HepG2 (cell line): ENCODE measurements around the gene RPH3AL. TPM values are rescaled to one million over a fixed set of nuclear protein-coding genes. Genes with fewer than 3 reads are reported as not detected.

Experiments
- ATAC-seq: fragments of 200-7000 bp; cut with Tn5 transposase; 3 replicates; pipeline ENCODE4 v1.9.1; 2020; ENCODE audit warnings: mild to moderate bottlenecking, moderate library complexity
- BruUV-seq: library from RNA; stranded (reverse); fragments of 400-500 nt; replicated peaks from 2 replicates; lab custom pipeline; 2021; lab: Mats Ljungman, UMichigan
- CTCF ChIA-PET: fragments of 300-600 bp; formaldehyde crosslinking; extraction: SDS; loops from one replicate; lab custom pipeline; 2021; ENCODE audit warnings: low total read pairs, inconsistent platforms, low intra/inter-chr PET ratio; lab: Yijun Ruan, JAX
- POLR2A ChIA-PET: fragments of 350-600 bp; sonication (Branson Sonifier 250); formaldehyde crosslinking; loops from one replicate; lab custom pipeline; 2020; ENCODE audit warnings: antibody characterized with exemption, inconsistent platforms; lab: Yijun Ruan, JAX
- DNase-seq: peaks from one replicate; pipeline ENCODE4 v3.0.0-alpha.2; 2015; ENCODE audit warnings: low spot score
- FAIRE-seq: peaks from 3 replicates; lab custom pipeline; 2011; peaks lifted over from hg19 to GRCh38; lab: Jason Lieb, UNC
- H2AFZ ChIP-seq: one replicate; pipeline ENCODE4 v1.6.1; 2011; ENCODE audit warnings: low read length, inconsistent platforms
- H3K27ac ChIP-seq: fragments of 300-600 bp; 3 replicates; pipeline ENCODE4 v1.8.0; 2011; ENCODE audit warnings: mixed run types, mild to moderate bottlenecking, mixed read lengths, low read length, inconsistent platforms; ENCODE audit not compliant: insufficient read depth; ENCODE audit errors: extremely low read length
- H3K27me3 ChIP-seq, 2 experiments: fragments of 200-600 bp in 1 of 2; 2 replicates in 1 of 2; 3 replicates in 1 of 2; pipeline versions ENCODE4 v1.6.0 to v1.8.0; 2011; ENCODE audit warnings: low read length in 2 of 2, mild to moderate bottlenecking in 2 of 2, moderate library complexity in 2 of 2, inconsistent platforms in 1 of 2; ENCODE audit not compliant: insufficient read depth in 2 of 2, control insufficient read depth in 1 of 2
- H3K36me3 ChIP-seq, 2 experiments: fragments of 200-600 bp in 1 of 2; replicated peaks in 1 of 2; 2 replicates in 1 of 2; 3 replicates in 1 of 2; pipeline versions ENCODE4 v1.5.1 to v1.8.0; 2011; ENCODE audit warnings: low read length in 2 of 2, inconsistent platforms in 1 of 2; ENCODE audit not compliant: insufficient read depth in 2 of 2, control insufficient read depth in 1 of 2
- H3K4me1 ChIP-seq: 2 replicates; pipeline ENCODE4 v1.5.1; 2012; ENCODE audit warnings: low read length, inconsistent platforms; ENCODE audit not compliant: insufficient read depth
- H3K4me2 ChIP-seq: 2 replicates; pipeline ENCODE4 v1.6.0; 2011; ENCODE audit warnings: low read depth, low read length, inconsistent platforms
- H3K4me3 ChIP-seq, 3 experiments: fragments of 200-600 bp in 1 of 3; sonication (generic), shearing (Covaris generic) in 1 of 3; replicated peaks in 1 of 3; 2 replicates each; pipeline ENCODE4 v1.5.1; 2011 to 2016; ENCODE audit warnings: low read length in 3 of 3, inconsistent platforms in 2 of 3, low read depth in 2 of 3, mild to moderate bottlenecking in 2 of 3, control low read depth in 1 of 3, mixed read lengths in 1 of 3; ENCODE audit not compliant: insufficient read depth in 1 of 3
- H3K79me2 ChIP-seq: one replicate; pipeline ENCODE4 v1.6.1; 2011; ENCODE audit warnings: low read length, inconsistent platforms; ENCODE audit not compliant: insufficient read depth
- H3K9ac ChIP-seq: 2 replicates; pipeline ENCODE4 v1.6.0; 2011; ENCODE audit warnings: mild to moderate bottlenecking, low read depth, low read length, inconsistent platforms; ENCODE audit not compliant: insufficient read depth
- H3K9me3 ChIP-seq: 2 replicates; pipeline ENCODE4 v1.5.1; 2012; ENCODE audit warnings: mild to moderate bottlenecking, low read length
- H4K20me1 ChIP-seq: 2 replicates; pipeline ENCODE4 v1.6.0; 2011; ENCODE audit warnings: inconsistent platforms, mild to moderate bottlenecking, low read length, moderate library complexity; ENCODE audit not compliant: insufficient read depth
- ARHGAP35 ChIP-seq: sonication (generic); formaldehyde crosslinking; IDR thresholded peaks from 2 replicates; pipeline ENCODE4 v1.9.0; 2022; ENCODE audit warnings: mild to moderate bottlenecking, inconsistent platforms, moderate library complexity, missing genetic modification reagents, borderline replicate concordance
- GATAD1 ChIP-seq: IDR thresholded peaks from 2 replicates; pipeline ENCODE4 v1.6.1; 2016; ENCODE audit warnings: missing genetic modification reagents, missing compliant biosample characterization
- HCFC1 ChIP-seq: fragments of 150-350 bp; IDR thresholded peaks from 2 replicates; pipeline ENCODE4 v1.6.1; 2014; ENCODE audit warnings: low read depth, low read length
- KAT2B ChIP-seq: fragments of 150-350 bp; IDR thresholded peaks from 2 replicates; pipeline ENCODE4 v1.6.1; 2014; ENCODE audit warnings: low read depth, low read length, borderline replicate concordance
- KDM5A ChIP-seq: fragments of 200-600 bp; sonication (generic); IDR thresholded peaks from 2 replicates; pipeline ENCODE4 v1.7.0; 2018; ENCODE audit warnings: antibody characterized with exemption, mild to moderate bottlenecking, low read length, borderline replicate concordance
- MAFK ChIP-seq, 2 experiments: IDR thresholded peaks in 1 of 2; conservative IDR thresholded peaks in 1 of 2; 2 replicates each; pipeline ENCODE4 v1.6.1; 2011; ENCODE audit warnings: improper control_type of control experiment in 2 of 2, low read length in 2 of 2
- PAF1 ChIP-seq: IDR thresholded peaks from 2 replicates; pipeline ENCODE4 v1.6.1; 2016; ENCODE audit warnings: missing genetic modification reagents, missing compliant biosample characterization
- SALL1 ChIP-seq: sonication (generic); formaldehyde crosslinking; IDR thresholded peaks from 2 replicates; pipeline ENCODE4 v1.8.0; 2022; ENCODE audit warnings: mild to moderate bottlenecking, missing genetic modification reagents
- THYN1 ChIP-seq: sonication (generic); formaldehyde crosslinking; IDR thresholded peaks from 2 replicates; pipeline ENCODE4 v1.8.1; 2023; ENCODE audit warnings: low read depth, mild to moderate bottlenecking, moderate library complexity, missing genetic modification reagents, borderline replicate concordance
- ZNF138 ChIP-seq: sonication (generic); formaldehyde crosslinking; IDR thresholded peaks from 2 replicates; pipeline ENCODE4 v1.5.0; 2020; ENCODE audit warnings: mild to moderate bottlenecking, low read depth, missing genetic modification reagents
- WGBS: methylation state at CpG from one replicate; pipeline ENCODE4 v1.1.6; 2017; ENCODE audit warnings: low lambda C conversion rate; 5-methylcytosine and 5-hydroxymethylcytosine counted together
- in situ Hi-C: cut with HindIII; loops from 2 replicates; pipeline ENCODE4 v1.10.0; 2017; ENCODE audit warnings: low pct_unique_long_range_greater_than_20kb; ENCODE audit not compliant: extremely low pct_ligation_motif_present
- intact Hi-C: fragments of 100-400 bp; cut with micrococcal nuclease; formaldehyde crosslinking; loops from one replicate; pipeline ENCODE4 v1.10.0; 2022; ENCODE audit not compliant: unreplicated experiment
- polyA plus RNA-seq, 8 experiments: library from polyadenylated mRNA; depleted of rRNA in 3 of 8; stranded (reverse) in 7 of 8; unstranded in 1 of 8; fragments of >200 nt; fragmentation: Illumina TruSeq in 4 of 8; extraction: Trizol in 4 of 8; gene quantifications; 2 replicates each; pipeline versions ENCODE4 v1.2.1 to v1.2.3, GENCODE V29; 2011 to 2016; ENCODE audit warnings: low read depth in 4 of 8, missing spikeins in 1 of 8, mixed read lengths in 1 of 8; ENCODE audit not compliant: insufficient read depth in 1 of 8
- total RNA-seq, 5 experiments: library from RNA; depleted of rRNA; stranded (reverse); fragments of >200 nt; fragmentation: Illumina TruSeq; extraction: Trizol; gene quantifications; 2 replicates each; pipeline ENCODE4 v1.2.3, GENCODE V29; 2016; ENCODE audit warnings: low read depth in 1 of 5
- TF ChIP-seq, protein P1 (sequence below): IDR thresholded peaks from 2 replicates; pipeline ENCODE4 v1.6.1; 2016
- TF ChIP-seq, protein P2 (sequence below): sonication (generic); formaldehyde crosslinking; IDR thresholded peaks from 2 replicates; pipeline ENCODE4 v1.5.0; 2020; ENCODE audit warnings: missing genetic modification reagents
- TF ChIP-seq, protein P3 (sequence below): sonication (generic); formaldehyde crosslinking; IDR thresholded peaks from 2 replicates; pipeline ENCODE4 v1.8.1; 2023; ENCODE audit warnings: mild to moderate bottlenecking, missing genetic modification reagents, borderline replicate concordance
- TF ChIP-seq, protein P4 (sequence below): IDR thresholded peaks from 2 replicates; pipeline ENCODE4 v1.6.1; 2016; ENCODE audit warnings: missing compliant biosample characterization, missing genetic modification reagents, borderline replicate concordance

Gene RPH3AL
- total and polyA plus RNA-seq, 2 of the 13 experiments (the other 11 are each of a cell fraction or from before 2014, with no cell fraction given) = 7.8 to 16.4 TPM

DNA sequence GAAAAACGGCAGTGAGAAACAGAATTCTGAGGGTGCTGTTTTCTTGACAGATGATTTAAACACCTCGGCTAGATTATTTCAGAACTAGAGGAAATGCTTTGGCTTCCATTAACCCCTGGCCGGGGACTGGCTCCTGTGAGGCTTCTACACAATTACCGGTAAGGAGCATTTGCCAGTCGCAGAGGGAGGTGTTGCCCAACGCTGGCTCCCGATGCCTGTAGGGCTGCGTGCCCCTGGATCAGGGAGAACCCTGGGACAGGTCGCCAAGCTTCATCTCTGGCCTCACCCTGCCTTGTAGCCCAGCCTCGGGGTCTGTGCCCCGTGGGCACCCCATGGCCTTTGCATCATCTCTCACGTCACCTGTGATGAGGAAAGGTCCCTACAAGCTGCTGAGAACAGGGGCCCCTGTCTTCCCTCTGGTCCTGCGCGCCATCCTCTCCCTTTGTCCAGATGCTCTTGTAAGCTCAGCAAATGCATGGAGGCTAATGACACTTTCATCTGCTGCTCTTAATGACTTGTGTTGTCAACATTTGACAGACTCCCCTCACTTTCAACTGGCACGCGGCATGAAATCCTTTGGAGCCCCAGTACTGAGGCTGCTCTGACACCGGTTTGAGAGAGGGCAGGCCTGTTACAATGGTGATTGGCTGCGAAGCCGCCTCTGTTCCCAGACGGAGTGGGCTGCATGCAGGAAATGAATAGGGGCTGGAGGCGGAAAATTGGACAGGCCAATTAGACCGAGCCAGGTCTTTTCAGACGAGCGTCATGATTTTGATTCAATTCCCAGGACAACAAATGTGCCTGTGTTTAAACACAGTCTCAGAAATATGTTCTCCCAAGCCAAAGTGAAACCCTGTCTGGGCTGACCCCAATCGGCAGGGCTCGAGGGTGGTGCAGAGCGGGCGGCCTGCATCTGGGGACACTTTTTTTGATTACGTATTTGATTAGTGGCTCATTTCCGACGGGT, 85.6 kb downstream of the RPH3AL start:
- Histone ChIP-seq H3K9ac (no peak overlapping the region), H3K4me3 (no peak overlapping the region), H3K79me2 (no peaks in the 10 kb centered on the region), H2AFZ (no peak overlapping the region), H4K20me1 (no peaks in the 10 kb centered on the region), H3K4me2 (no peak overlapping the region), H3K4me1 (no peaks in the 10 kb centered on the region), H3K36me3 (peaks cover 6 to 21% of the 10 kb centered on the region in 2 experiments; a peak in 4 of 5 replicates), H3K9me3 (no peaks in the 10 kb centered on the region), H3K27me3 (no peaks in the 10 kb centered on the region), H3K27ac (no peak overlapping the region)
- no peak for ATAC-seq
- in situ Hi-C loops (no loop called here), intact Hi-C loops (no loop called here)
- ChIA-PET POLR2A (no interaction called here), CTCF (no interaction called here)
- DNase-seq = no peak
- 98% methylated on average over 23 of the region's 31 CpGs for WGBS
- no TSS peak for BruUV-seq
- TF ChIP-seq THYN1 (no peak), KDM5A (no peak)
- no peak for FAIRE-seq

DNA sequence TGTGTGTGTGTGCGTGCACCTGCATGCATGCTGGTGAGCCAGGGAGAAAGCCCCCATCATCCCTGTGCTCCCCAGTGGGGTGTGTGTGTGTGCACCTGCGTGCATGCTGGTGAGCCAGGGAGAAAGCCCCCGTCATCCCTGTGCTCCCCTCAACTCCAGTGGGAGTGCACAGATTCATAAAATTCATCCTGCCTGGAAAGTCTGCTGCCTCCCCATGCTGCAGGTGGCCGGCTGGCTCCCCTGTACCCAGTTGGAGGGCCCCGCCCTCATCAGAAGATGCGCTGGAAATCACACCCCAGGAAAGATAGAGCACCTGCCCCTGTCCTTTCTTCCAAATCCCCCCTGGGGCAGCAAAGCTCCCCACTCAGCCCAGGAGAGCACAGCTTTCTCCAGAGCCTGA, 86.4 kb downstream of the RPH3AL start:
- Histone ChIP-seq H3K36me3 (peaks cover 6 to 21% of the 10 kb centered on the region in 2 experiments; a peak in 4 of 5 replicates), H4K20me1 (no peaks in the 10 kb centered on the region), H3K9me3 (no peaks in the 10 kb centered on the region), H3K27ac (no peak overlapping the region), H3K27me3 (no peaks in the 10 kb centered on the region), H3K9ac (no peak overlapping the region), H3K4me2 (no peak overlapping the region), H3K79me2 (no peaks in the 10 kb centered on the region), H3K4me1 (no peaks in the 10 kb centered on the region), H3K4me3 (no peak overlapping the region), H2AFZ (no peak overlapping the region)
- no CpG with 5 or more reads among the region's 6 CpGs for WGBS
- in situ Hi-C loops (no loop called here), intact Hi-C loops (no loop called here)
- ATAC-seq (no peak), FAIRE-seq (no peak), DNase-seq (no peak)
- BruUV-seq = no TSS peak
- POLR2A ChIA-PET = no interaction called here
- CTCF ChIA-PET = no interaction called here
- TF ChIP-seq GATAD1 (CRISPR knock-in tag) (no peak), ARHGAP35 (CRISPR knock-in tag) (no peak), KAT2B (no peak), PAF1 (no peak), MAFK (conservative IDR thresholded peaks at IDR 0.05 in 1 of 2, IDR thresholded peaks at IDR 0.05 in 1 of 2; ENCODE audit: low read length in 2 of 2) (no peak), HCFC1 (no peak), SALL1 (CRISPR knock-in tag) (no peak), THYN1 (no peak), ZNF138 (CRISPR knock-in tag) (no peak)
- TF ChIP-seq, protein P1, sequence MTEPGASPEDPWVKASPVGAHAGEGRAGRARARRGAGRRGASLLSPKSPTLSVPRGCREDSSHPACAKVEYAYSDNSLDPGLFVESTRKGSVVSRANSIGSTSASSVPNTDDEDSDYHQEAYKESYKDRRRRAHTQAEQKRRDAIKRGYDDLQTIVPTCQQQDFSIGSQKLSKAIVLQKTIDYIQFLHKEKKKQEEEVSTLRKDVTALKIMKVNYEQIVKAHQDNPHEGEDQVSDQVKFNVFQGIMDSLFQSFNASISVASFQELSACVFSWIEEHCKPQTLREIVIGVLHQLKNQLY (CRISPR knock-in tag) = no peak
- TF ChIP-seq, protein P2, sequence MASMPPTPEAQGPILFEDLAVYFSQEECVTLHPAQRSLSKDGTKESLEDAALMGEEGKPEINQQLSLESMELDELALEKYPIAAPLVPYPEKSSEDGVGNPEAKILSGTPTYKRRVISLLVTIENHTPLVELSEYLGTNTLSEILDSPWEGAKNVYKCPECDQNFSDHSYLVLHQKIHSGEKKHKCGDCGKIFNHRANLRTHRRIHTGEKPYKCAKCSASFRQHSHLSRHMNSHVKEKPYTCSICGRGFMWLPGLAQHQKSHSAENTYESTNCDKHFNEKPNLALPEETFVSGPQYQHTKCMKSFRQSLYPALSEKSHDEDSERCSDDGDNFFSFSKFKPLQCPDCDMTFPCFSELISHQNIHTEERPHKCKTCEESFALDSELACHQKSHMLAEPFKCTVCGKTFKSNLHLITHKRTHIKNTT (CRISPR knock-in tag) = no peak
- TF ChIP-seq, protein P3, sequence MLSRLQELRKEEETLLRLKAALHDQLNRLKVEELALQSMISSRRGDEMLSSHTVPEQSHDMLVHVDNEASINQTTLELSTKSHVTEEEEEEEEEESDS (CRISPR knock-in tag) = no peak
- TF ChIP-seq, protein P4, sequence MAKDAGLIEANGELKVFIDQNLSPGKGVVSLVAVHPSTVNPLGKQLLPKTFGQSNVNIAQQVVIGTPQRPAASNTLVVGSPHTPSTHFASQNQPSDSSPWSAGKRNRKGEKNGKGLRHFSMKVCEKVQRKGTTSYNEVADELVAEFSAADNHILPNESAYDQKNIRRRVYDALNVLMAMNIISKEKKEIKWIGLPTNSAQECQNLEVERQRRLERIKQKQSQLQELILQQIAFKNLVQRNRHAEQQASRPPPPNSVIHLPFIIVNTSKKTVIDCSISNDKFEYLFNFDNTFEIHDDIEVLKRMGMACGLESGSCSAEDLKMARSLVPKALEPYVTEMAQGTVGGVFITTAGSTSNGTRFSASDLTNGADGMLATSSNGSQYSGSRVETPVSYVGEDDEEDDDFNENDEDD = no peak
